Right ventricle myocardium superior (tissue), 1 donor: ENCODE results near the gene APOL6. TPM values are rescaled to one million over a fixed set of nuclear protein-coding genes. Genes with fewer than 3 reads are reported as not detected.

Source experiments
- ATAC-seq: fragments of 200-7000 bp; cut with Tn5 transposase; one replicate; pipeline ENCODE4 v1.9.1; 2020; ENCODE audit warnings: mild to moderate bottlenecking; ENCODE audit not compliant: poor library complexity
- DNase-seq: peaks from one replicate; pipeline ENCODE4 v3.0.0-alpha.2; 2020
- intact Hi-C: fragments of 100-400 bp; cut with DNase I; formaldehyde crosslinking; loops from one replicate; pipeline ENCODE4 v1.11.2; 2022
- long read RNA-seq: library from polyadenylated mRNA; unstranded; transcript quantifications from one replicate; pipeline ENCODE4 v2.0.0, GENCODE V29; 2021
- total RNA-seq: library from RNA; stranded (reverse); fragmentation: NEBNext Ultra II Directional; extraction: Animal tissue kit (Norgen Biotek cat#: 25700); gene quantifications from one replicate; pipeline ENCODE4 v1.2.1, GENCODE V29; 2021
- donor health status: DM: no; HTN: yes; CAD: no; lungs with severe emphysema.

APOL6 gene
- total RNA-seq: 4.7 TPM
- long read RNA-seq, full-length matches to known transcripts: 5 of 12 reads
- long read RNA-seq, partial matches to known transcripts: 4 of 12 reads
- long read RNA-seq, other reads (novel, unspliced or antisense): 3 of 12 reads

DNA sequence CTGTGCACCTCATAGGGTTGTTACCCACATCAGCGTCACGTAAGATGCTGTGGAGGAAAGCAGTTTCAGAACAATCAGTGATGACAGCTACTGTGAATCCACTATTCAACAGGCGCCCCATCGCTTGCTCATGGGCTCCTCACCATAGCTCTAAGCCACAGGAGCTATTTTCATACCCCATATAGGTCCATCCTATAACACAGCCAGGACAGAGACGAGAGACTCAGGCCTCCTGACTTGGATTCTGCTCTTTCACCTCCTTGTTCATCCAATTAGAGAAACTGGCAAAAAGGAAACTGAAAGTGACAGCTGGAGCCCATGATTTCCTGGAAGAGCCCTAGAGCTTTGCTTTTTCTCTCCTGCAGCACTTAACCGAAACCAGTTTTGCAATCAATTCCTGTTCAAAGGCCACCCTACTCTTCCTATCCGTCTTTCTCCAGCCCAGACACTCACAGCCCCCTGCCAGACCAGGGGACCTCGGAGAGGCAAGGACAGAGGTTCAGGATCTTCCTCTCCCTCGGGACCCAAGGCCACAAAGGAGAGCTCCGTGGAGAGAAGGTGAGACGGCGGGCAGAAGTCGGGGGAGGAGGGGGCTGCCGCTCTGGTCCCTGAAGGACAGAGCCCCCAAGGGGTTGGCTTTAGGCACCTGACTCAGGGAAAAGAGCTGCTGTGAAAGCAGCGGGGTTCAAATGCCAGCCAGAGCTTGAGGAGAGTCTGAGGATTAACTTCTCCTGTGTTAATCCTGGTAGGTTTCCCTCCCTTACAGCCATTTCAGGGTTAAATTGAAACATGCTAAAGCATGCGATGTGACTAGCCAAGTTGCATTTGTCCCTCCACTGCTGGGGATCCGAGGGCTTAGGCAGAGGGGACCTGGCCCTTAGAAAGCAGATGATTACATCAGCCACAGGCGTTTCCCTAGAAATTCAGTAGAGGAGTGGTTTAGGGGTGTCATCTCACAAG lies at the start of gene APOL6:
Gene APOL6, plus strand, starts transcription at position 381 of the 960 bp plus-strand sequence. CDS start 7,980 bp downstream, outside the sequence.
- ATAC-seq (peak; percentile 84), DNase-seq (no peak)
- intact Hi-C loops: loop anchor here (10.0 kb wide), 1 partner anchor 96 kb away; no protein-coding TSS in a partner anchor

GRCh38 chr22:35599364-35599763 lies 48.9 kb upstream of the APOL6 start:
- DNase-seq: no peak
- intact Hi-C loops: no loop called here
- ATAC-seq: no peak

DNA sequence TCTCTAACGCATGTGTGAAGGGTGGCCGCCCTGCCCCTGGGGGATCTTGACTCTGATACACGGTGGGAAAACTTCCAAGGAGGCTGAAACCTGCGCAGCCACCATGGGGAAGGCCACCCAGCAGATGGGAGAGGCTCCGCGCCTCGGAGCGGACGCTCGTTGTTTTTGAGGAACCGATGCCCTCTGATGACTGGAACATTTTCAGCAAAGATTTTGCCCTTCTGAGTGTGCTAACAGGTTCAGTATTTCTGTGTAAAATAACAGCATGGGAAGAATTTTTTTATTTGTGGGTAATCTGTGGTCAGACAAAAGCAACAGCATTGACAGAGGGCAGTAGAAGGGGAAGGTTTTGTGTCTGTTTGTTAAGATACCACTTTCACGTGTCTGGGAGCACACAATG lies 47.8 kb upstream of the APOL6 start:
- intact Hi-C loops: no loop called here
- ATAC-seq (no peak), DNase-seq (peak; percentile 64)

- DNase-seq (no peak), ATAC-seq (no peak)
- intact Hi-C loops: no loop called here
Measured at GRCh38 chr22:35601013-35601580, 47.1 kb upstream of the APOL6 start.

DNA sequence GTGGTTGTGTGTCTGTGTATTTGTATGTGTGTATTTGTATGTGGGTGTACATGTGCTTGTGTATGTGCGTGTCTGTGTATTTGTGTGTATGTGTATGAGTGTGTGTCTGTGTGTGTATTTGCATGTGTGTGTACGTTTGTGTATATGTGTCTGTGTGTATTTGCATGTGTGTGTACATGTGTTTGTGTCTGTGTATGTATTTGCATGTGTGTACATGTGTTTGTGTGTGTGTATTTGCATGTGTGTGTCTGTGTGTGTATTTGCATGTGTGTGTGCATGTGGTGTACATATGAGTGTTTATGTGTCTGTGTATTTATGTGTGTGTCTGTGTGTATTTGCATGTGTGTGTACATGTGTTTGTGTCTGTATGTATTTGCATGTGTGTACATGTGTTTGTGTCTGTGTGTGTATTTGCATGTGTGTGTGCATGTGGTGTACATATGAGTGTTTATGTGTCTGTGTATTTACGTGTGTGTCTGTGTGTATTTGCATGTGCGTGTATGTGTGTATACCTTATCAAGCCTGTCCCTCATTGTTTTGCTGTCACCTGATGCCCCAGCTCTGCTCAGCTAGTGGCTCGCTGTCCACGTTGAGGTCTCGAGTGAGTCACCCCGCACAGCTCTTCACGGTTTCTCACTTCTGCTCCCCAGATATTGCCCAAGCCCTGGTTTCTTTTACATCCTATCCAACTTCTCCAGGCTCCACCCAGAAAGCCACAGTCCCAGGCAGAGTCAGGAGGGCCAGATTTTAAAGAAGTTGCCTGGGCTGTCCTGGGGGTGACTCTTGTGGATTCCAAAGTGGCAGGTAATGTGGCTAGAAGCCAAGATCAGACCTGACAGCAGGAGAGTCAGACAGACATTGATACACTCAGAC lies 46.3 kb upstream of the APOL6 start:
- DNase-seq (no peak), ATAC-seq (no peak)
- intact Hi-C loops: no loop called here

GRCh38 chr22:35604621-35605368 lies 43.5 kb upstream of the APOL6 start:
- intact Hi-C loops: no loop called here
- no peak for DNase-seq
- ATAC-seq: peak; percentile 6

- ATAC-seq: no peak
- intact Hi-C loops: no loop called here
- no peak for DNase-seq
Measured at GRCh38 chr22:35605369-35605680, 42.9 kb upstream of the APOL6 start.

- peak; percentile 64 for ATAC-seq
Measured at GRCh38 chr22:35605851-35606481, 42.3 kb upstream of the APOL6 start.

DNA sequence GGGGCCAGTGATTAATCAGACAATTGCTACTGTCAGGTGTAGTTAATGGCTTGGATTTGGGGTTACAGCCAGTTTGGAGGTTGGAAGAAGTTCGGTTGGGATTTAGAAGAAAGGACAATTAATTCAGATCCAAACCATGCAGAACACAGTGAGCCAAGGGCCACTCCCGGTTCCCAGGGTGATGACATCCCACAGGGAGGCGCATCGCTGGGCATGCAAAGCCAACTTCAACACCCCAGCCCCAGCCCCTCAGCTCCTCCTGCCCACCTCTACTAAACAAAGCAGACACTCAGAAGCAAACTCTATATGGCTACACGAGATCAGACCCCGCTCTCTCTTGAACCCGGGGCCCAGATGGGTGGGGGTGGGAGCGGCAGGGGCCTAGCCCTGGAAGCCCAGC lies 41.3 kb upstream of the APOL6 start:
- intact Hi-C loops: no loop called here
- DNase-seq (peak; percentile 34), ATAC-seq (no peak)

More at GRCh38 chr22:35605851-35606481, 42.3 kb upstream of the APOL6 start:
- intact Hi-C loops: no loop called here
- DNase-seq: peak; percentile 81

GRCh38 chr22:35608088-35608487 lies 40.2 kb upstream of the APOL6 start:
- intact Hi-C loops: no loop called here
- DNase-seq: no peak

GRCh38 chr22:35609261-35609660 lies 39.0 kb upstream of the APOL6 start:
- intact Hi-C loops: no loop called here
- no peak for ATAC-seq
- DNase-seq: no peak

More at GRCh38 chr22:35608088-35608487, 40.2 kb upstream of the APOL6 start:
- ATAC-seq: no peak

- no peak for ATAC-seq
- no peak for DNase-seq
- intact Hi-C loops: no loop called here
Measured at GRCh38 chr22:35609761-35610160, 38.5 kb upstream of the APOL6 start.

GRCh38 chr22:35610741-35611140 lies 37.5 kb upstream of the APOL6 start:
- DNase-seq (no peak), ATAC-seq (no peak)
- intact Hi-C loops: no loop called here

- intact Hi-C loops: no loop called here
- DNase-seq: no peak
- ATAC-seq: no peak
Measured at GRCh38 chr22:35611200-35611890, 36.9 kb upstream of the APOL6 start.

DNA sequence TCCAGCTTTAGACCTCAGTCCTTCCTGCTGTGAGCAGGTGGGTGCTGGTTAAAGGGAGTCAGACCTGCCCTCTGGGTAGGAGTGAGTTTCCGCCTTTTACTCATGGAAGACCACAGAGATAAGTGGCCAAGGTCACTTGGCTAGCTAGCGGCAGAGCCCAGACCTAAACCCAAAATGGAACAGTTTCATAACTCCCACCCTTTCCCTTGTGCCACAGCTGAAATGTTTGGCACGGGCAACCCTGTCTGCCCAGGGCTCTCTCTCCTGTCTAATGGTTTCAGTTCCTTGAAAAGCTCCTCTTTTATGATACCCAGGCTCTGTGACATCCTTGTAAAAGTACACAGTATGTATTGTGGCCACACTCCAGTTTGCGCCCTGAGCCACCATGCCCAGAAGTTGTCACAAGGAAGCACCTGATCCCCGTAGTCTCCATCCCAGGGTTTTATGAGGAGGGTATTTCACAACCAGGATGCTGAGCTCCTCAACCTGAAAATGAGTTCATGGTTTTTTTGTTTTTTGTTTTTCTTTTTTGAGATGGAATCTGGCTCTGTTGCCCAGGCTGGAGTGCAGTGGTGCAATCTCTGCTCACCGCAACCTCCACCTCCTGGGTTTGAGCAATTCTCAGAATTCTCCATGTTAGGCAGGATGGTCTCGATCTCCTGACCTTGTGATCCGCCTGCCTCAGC lies 36.2 kb upstream of the APOL6 start:
- intact Hi-C loops: no loop called here
- DNase-seq (no peak), ATAC-seq (no peak)

- peak; percentile 75 for DNase-seq
- ATAC-seq: peak; percentile 48
- intact Hi-C loops: no loop called here
Measured at GRCh38 chr22:35612903-35613302, 35.3 kb upstream of the APOL6 start.

GRCh38 chr22:35614404-35614803 lies 33.8 kb upstream of the APOL6 start:
- intact Hi-C loops: no loop called here
- ATAC-seq (no peak), DNase-seq (no peak)
